Central memory CD4-positive, alpha-beta T cell (primary cell): ENCODE data around the gene SH3BP1.
"Not testable (repeated sequence)": the region's sequence is repeated elsewhere in the genome, so short reads cannot be mapped to it uniquely, and the experiment has no call there.

Experiments used
- DNase-seq: peaks from one replicate; pipeline ENCODE4 v3.0.0; 2022
- total RNA-seq, 3 experiments: gene quantifications; one replicate each; lab custom pipeline; 2026; lab: John Stamatoyannopoulos, UW

The SH3BP1 gene, protein sequence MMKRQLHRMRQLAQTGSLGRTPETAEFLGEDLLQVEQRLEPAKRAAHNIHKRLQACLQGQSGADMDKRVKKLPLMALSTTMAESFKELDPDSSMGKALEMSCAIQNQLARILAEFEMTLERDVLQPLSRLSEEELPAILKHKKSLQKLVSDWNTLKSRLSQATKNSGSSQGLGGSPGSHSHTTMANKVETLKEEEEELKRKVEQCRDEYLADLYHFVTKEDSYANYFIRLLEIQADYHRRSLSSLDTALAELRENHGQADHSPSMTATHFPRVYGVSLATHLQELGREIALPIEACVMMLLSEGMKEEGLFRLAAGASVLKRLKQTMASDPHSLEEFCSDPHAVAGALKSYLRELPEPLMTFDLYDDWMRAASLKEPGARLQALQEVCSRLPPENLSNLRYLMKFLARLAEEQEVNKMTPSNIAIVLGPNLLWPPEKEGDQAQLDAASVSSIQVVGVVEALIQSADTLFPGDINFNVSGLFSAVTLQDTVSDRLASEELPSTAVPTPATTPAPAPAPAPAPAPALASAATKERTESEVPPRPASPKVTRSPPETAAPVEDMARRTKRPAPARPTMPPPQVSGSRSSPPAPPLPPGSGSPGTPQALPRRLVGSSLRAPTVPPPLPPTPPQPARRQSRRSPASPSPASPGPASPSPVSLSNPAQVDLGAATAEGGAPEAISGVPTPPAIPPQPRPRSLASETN
- 10.3 to 22.8 (median 20.6) reads per million in 3 experiments for total RNA-seq

DNA sequence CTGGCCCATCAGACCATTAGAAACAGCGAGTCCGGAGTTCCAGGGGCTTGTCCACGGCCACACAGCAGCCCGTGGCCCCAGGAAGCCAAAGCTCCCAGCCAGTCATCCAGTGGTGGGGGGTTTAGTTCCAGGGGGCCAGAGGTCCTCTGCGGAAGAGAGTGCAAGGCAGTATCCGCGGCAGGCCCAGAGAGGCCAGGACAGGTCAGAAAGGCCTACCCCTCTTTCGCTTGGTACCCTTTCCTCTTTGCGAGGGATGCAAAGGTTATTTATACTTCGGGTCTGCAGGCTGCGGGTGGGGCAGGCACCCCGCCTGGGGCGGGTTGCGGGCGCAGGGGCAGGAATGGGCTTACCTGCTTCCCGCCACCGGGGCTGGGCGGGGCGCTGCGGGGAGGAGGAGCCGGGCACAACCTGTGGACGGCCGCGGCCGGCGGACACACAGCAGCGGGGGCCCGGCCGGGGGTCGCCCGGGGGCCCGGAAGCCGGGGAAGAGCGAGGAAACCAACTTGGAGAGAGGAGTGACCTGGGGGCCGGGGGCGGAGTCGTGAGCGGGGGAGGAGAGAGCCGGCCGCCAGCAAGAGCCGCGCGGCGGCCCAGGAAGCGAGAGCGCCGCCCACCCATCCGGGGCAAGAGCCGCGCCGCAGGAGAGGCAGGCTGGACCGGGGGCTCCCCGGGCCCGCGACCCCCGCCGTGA, at the start of gene SH3BP1:
SH3BP1 (plus strand) TSS at position 600 of the 691 bp plus-strand sequence. CDS start 119 bp downstream, outside the sequence.
- peak; percentile 54 for DNase-seq

DNA sequence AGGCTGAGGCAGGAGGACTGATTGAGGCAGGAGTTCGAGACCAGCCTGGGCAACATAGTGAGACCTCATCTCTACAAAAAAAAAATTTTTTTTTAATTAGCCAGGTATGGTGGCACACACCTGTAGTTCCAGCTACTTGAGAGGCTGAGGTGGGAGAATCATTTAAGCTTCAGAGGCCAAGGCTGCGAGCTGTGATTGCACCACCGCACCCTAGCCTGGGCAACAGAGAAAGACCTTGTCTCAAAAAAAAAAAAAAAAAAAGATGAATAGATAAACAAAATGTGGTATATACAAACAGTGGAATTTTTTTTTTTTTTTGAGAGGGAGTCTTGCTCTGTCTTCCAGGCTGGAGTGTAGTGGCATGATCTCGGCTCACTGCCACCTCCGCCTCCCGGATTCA, 48.4 kb upstream of the SH3BP1 start:
- not testable (repeated sequence) for DNase-seq

DNA sequence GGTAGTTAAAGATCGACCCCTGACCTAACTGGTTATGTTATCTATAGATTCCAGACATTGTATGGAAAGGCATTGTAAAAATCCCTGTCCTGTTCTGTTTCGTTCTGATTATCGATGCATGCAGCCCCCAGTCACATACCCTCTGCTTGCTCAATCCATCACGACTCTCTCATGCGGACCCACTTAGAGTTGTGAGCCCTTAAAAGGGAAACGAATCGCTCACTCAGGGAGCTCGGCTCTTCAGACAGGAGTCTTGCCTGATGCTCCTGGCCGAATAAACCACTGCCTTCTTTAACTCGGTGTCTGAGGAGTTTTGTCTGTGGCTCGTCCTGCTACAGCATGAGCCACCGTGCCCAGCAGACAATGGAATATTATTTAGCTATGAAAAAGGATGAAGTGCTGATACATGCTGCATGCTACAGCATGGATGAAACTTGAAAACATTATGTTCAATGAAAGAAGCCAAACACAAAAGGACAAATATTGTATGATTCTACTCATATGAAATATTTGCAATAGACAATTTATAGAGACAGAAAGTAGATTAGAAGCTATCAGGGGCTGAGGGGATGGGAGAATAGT, 47.6 kb upstream of the SH3BP1 start:
- no peak for DNase-seq

DNA sequence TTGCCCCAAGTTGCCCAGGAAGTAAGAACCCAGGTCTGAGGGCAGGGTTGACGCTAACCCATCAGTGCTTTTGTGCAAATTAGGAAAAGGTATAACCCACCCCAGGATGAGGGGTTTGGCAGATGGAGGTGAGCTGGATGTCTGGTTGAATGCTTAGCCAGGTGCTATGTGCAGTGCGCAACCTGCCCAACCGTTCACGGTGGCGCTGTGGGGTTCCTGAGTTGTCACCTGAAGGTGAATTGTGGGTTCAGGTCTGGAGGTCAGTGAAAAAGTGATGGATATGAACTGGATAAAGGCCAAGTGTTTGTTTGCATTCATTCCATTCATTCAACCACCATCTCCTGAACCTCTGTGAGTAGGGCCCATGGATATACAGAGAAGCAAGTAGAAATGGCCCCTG, 45.2 kb upstream of the SH3BP1 start:
- DNase-seq: no peak

DNA sequence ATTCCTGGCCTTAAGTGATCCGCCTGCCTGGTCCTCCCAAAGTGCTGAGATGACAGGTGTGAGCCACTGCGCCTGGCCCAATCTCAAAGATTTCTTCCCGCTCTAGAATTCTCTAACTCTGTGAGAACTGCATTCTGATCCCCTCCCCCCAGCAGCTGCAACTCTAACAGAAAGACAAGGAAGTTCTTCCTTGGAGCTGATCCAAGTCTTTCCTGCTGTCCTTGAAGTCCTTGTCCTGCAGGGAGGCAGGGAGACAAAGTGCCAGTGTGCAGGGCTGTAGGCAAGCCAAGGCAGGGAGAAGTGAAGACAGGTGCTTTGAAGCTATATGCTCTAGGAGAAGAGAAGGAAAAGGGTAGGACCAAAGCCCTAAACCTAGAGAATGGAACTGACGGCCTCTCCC, 40.3 kb upstream of the SH3BP1 start:
- DNase-seq: no peak

DNA sequence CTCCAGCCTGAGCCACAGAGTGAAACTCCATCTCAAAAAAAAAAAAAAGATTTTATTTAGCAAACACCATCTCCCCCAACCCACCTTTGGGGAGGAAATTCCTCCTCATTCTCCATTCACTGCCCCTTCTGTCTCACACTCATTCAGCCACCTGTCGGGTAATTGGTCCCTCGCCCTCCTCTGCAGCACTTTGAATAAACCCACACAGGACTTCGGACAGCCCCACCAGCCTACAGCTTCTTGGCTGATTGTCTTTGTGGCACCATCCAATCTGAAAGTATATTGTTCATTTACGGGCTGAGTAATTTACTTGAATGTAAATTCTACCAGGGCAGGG, 38.3 kb upstream of the SH3BP1 start:
- DNase-seq: no peak

DNA sequence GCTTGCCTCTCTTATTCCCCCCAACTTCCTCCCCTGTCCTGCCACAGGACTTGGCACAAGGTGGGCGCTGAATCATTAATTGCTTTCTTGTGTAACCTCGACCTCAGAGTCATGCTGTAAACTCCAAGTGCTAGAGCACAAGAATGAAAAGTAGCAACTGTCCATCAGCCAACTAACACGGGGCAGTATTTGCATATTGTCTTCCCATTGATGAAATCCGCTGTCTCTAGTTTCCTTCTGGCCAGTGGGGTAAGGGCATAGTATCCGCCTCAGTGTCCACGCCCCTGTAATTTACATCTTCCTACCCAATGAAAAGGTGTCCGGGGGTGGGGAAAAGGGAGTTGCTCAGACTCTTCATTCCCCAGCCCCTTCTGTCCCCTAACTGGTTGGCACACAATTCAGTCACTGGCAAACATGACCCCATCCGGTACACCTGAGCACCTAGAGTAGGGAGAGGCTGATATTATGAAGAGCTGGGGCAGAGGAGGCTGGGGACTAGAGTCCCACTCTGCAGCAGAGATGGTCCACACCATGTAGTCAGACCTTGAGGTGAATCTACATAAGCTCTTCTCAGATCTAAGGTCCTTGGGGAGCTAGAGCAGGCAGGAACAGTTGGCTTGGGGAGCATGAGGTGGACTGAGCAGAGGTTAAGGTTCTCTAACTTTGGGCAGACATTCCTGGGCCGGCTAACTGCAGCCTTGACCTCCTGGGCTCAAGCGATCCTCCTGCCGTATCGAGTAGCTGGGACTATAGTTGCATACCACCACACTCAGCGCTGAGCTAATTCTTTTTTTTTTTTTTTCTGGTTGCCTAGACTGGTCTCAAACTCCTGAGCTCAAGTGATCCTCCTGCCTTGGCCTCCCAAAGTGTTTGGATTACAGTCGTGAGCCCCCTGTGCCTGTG, 37.7 kb upstream of the SH3BP1 start:
- no peak for DNase-seq

DNA sequence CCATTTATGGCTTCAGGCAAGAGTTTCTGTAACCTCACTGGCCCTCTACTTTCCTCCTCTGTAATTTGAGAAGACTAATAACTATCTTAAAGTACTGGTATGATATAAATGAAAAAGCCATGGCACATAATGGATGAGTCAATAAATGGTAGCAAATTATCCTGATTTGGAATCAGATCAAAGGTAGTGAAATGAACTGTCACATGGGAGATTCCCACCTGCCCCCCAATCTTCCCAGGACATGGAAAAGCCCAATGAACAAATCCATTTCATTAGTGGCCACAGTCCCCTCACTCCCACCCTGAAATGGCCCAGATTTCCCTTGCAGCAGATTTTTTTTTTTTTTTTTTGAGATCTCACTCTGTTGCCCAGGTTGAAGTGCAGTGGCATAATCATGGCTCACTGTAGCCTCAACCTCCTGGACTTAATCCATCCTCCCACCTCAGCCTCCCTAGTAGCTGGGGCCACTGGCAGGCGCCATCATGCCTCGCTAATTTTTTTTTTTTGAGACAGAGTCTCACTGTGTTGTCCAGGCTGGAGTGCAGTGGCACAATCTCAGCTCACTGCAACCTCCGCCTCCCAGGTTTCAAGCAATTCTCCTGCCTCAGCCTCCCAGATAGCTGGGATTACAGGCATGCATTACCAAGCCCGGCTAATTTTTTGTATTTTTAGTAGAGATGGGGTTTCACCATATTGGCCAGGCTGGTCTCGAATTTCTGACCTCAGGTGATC, 36.8 kb upstream of the SH3BP1 start:
- not testable (repeated sequence) for DNase-seq

DNA sequence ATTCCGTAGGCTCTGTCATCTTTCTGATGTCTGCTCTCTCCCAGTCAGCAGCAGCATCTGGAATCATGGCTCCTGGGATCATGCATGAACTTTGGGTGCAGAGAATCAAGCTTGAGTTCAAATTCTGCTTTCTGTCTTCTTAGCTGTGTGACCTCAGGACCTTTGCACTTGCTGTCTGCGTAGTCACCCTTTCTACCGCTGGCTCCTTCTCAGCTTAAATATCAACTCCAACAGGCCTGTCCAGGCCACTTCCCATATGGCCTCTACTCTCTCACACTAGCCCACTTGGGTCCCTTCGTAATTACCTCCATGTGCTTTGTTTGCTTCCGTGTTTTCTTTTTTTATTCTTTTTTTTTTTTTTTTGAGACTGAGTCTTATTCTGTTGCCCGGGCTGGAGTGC, 35.4 kb upstream of the SH3BP1 start:
- no peak for DNase-seq

DNA sequence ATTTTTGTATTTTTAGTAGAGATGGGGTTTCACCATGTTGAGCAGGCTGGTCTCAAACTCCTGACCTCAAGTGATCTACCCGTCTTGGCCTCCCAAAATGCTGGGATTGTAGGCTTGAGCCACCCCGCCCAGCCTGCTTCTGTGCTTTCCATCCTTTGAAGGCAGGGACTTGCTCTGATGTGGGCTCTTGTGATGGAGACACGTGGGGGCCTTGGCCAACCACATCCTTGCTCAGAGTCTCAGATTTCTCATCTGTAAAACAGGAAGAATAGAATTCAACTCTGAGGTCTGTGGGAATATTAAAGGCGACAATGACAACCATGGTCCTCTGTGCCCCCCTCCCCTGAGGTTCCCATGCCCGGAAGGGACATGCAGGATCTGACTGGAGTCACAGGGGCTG, 34.6 kb upstream of the SH3BP1 start:
- peak; percentile 80 for DNase-seq

DNA sequence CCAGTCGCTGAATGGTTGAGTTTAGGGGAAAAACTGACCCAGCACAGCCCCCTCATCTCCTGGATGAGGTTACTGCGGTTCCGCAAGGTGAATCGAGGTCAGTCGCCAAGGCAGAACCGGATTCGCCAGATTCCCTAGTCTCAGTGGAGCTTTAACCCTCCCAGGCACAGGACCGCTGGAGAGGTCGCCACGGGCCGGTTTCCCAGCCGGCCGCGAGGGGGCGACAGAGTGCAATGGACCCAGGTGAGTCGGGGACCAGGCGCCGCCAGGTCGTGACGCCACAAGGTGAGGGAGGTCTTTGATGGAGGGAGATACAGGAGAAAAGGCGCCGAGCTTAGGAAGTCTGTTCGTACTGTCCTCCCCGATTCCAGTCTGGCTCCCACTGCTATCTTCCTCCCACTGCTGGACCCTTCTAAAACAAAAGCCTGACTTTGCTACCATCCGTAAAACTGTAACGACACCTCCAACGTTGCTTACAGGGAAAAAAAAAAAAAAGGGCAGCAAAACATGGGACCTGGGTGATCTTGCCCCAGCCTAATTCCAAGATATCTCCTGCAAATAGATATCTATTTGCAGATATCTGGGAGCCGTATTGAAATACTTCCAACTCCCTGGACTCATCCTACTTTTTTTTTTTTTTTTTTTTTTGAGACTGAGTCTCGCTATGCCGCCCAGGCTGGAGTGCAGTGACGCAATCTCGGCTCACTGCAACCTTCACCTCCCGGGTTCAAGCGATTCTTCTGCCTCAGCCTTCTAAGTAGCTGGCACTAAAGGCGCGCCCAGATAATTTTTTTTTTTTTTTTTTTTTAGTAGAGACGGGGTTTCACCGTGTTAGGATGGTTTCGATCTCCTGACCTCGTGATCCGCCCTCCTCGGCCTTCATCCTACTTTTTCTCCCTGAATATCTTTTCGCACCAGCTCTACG, 32.2 kb upstream of the SH3BP1 start:
- peak; percentile 85 for DNase-seq

DNA sequence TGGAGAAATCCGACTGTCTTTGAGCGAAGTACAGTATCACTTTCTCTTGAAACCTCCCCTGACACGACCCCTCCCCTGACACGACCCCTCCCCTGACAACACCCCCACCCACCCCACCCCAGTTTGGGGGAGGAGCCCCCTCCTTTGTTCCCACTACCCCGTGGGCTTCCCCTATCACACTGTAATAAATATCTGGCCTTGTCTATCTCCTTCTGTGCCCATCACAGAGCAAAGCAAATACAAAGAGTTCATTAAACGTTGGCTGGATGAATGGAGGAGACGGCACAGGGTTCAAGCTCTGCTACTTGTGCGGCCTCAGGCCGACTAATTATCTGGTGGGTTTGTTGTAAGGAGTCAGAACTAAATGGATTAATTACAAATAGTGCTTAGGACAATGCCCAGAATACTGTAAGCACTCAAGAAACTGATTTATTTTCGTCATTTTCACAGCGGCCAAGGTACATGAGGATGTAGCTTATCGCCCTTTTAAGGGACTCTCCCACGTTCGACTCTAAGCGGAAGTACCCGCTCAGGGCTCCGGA, 31.5 kb upstream of the SH3BP1 start:
- DNase-seq: no peak

DNA sequence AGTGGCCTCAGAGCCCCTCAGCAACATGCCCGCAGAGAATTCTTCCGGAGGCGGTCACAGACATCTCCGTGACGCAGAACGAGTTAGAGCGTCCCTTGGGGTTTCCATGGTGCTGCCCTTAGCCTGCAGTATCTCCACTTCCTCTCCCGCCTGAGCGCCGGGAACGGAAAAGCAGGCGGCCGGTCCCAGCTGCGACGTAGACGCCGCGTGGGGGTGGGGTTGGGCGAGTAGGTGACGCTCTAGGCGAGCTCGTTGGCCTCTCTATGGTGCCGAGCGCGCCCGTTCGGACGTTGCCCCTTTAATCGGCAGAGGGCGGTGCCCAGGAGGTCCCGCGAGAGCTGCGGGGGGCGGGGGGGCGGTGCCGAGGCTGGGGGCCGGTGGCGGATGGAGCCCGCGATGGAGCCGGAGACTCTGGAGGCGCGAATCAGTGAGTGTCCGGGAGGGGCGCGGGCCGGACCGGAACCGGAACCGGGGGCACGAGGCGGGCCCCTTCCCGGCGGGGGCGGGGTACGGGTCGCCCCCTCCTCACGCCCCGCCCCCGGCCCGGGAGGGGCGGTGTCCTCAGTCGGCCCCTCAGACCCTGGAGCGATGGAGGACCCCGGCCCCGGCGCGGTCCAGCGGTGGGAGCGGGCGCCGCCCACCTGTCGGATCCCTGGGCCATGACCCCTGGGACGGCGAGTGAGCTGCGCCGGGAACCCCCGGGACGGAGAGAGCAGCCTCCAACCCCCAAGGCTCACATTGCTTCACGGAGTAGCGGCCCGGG, 30.8 kb upstream of the SH3BP1 start, which contains the start of gene GGA1:
GGA1 (plus strand) TSS at position 358 of the 763 bp plus-strand sequence; CDS start at position 385, 27 bp downstream.
- peak; percentile 98 for DNase-seq

DNA sequence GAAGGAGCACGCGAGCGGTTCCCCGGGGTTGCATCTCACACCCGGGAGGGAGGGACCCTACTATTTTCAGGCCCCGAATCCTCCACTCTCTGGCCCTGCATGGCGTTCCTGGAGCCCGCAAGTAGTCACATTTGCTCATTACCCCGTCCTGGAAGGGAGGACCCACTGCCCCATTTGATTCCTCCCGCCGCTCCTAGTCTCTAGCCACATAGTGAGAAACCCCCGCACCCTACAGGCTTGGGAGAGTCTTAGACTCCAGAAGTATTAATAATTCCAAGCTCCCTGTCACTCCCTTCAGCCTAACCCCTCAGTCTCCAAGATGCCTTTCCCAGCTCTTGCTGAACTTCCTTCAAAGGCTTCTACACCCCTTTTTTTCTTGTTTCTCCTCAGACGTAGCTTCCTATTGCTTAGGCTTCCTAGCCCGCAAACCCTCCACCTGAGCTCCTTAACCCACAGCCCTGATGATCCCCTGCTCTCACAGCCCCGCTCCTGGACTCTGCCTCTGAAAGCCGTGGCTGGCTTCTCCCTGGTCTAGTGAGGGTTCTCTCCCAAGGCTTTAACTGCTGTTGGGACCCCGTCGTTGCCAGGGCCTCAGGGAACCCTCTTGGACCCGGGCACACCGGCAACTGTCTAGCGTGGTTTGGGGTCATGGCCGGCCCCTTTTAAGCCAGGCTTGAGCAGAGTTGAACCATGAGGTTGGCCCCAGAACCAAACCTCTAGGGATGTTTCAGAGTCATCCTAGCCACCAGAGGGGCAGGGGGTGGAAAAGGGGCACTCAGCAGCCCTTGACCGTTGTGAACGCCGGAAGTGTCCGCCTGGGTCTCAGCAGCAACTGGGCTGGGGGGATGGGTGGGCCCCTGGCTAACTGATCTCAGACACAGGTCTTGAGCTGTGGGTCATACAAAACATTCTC, 30.0 kb upstream of the SH3BP1 start:
- peak; percentile 15 for DNase-seq

DNA sequence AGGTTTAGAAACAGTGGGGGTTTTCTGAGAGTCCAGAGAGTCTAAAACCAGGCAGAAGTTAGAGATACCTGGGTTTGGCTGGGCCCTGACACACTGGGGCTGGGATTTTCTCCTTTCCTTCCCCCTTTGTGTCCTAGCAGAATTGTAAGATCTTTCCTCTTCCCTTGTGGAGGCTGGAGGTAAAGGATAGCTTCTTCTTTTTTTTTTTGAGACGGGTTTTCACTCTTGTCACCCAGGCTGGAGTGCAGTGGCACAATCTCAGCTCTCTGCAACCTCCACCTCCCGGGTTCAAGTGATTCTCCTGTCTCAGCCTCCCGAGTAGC, 29.4 kb upstream of the SH3BP1 start:
- DNase-seq: not testable (repeated sequence)

DNA sequence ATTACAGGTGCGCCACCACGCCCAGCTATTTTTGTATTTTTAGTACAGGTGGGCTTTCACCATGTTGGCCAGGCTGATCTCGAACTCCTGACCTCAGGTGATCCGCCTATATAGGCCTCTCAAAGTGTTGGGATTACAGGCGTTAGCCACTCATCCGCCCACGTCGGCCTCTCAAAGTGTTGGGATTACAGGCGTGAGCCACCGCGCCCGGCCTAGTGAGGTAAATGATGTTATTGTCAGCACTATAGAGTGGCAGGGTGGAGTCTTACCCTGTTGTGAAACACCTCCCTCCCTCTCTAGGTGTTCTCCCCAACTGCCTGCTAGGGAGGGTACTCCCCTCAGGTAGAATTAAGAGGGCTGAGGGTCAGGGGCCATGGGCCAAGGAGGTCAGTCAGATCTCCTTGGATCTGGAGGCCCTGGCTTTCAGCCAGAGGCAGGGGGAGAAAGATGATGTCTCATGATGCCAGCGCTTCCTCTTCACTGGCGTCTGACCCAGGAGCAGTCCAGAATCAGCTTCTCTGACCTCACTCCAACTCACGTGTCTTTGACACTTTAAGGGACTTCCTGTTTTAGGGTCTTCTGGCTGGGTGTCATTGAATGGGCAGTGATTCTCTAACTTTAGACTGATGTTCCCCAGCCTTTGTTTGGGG, 28.9 kb upstream of the SH3BP1 start:
- DNase-seq: no peak

DNA sequence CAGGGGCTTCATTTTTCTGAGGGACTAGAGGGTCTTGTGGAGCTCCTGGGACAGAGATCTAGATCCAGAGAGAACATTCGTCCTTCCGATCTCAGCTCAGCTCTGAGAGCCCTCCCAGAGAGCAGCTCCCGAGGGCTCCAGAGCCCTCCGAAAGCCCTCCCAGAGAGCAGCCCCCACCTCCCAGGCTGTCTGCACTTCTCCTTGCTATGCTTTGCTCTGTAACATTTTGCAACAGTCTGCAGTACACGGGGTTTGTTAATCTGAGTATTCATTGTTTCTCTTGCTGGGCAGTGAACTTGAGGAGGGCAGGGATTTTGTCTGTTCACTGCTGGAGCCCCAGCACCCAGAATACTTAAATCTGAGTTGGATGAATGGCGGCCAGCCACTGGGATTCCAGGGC, 28.3 kb upstream of the SH3BP1 start:
- no peak for DNase-seq
